NCI-H2171 treated with DMSO at 0.1 percent for 48 hours (cell line): ENCODE data around the gene PEMT.
A peak's percentile ranks its signal among the peaks of the same experiment; 100 is the strongest.

Experiments
- DNase-seq: peaks from one replicate; lab custom pipeline; 2025; lab: John Stamatoyannopoulos, UW

Gene PEMT

GRCh38 chr17:17535957-17536356 lies 55.6 kb downstream of the PEMT start:
- no peak for DNase-seq

- DNase-seq, result no peak
Observed at GRCh38 chr17:17533901-17534441, 57.5 kb downstream of the PEMT start.

GRCh38 chr17:17532991-17533390 lies 58.5 kb downstream of the PEMT start:
- no peak for DNase-seq

GRCh38 chr17:17531156-17531555 lies 60.4 kb downstream of the PEMT start:
- peak; percentile 76 for DNase-seq

GRCh38 chr17:17528696-17529652 lies 62.5 kb downstream of the PEMT start:
- no peak for DNase-seq

GRCh38 chr17:17527956-17528500 lies 63.5 kb downstream of the PEMT start:
- DNase-seq, result no peak

- DNase-seq, result no peak
Observed at GRCh38 chr17:17527534-17527933, 64.0 kb downstream of the PEMT start.

- no peak for DNase-seq
Observed at GRCh38 chr17:17526369-17526768, 65.1 kb downstream of the PEMT start.

GRCh38 chr17:17525956-17526355 lies 65.6 kb downstream of the PEMT start:
- DNase-seq, result no peak

GRCh38 chr17:17525311-17525710 lies 66.2 kb downstream of the PEMT start:
- no peak for DNase-seq

- DNase-seq, result peak; percentile 45
Observed at GRCh38 chr17:17523731-17524490, 67.6 kb downstream of the PEMT start.

- DNase-seq, result peak; percentile 91
Observed at GRCh38 chr17:17523001-17523730, 68.3 kb downstream of the PEMT start.

GRCh38 chr17:17520599-17521232 lies 70.8 kb downstream of the PEMT start:
- DNase-seq, result no peak

- no peak for DNase-seq
Observed at GRCh38 chr17:17519886-17520285, 71.6 kb downstream of the PEMT start.

- DNase-seq, result no peak
Observed at GRCh38 chr17:17518951-17519350, 72.6 kb downstream of the PEMT start.

GRCh38 chr17:17518014-17518413 lies 73.5 kb downstream of the PEMT start:
- DNase-seq, result peak; percentile 20

- no peak for DNase-seq
Observed at GRCh38 chr17:17516941-17517720, 74.4 kb downstream of the PEMT start.

- DNase-seq, result peak; percentile 83
Observed at GRCh38 chr17:17515934-17516930, 75.3 kb downstream of the PEMT start.
